IPS-18a (cell line): ENCODE data around the gene MYOM3.
"Not testable (repeated sequence)": the region's sequence is repeated elsewhere in the genome, so short reads cannot be mapped to it uniquely, and the experiment has no call there.

ENCODE experiments used
- H3K27ac ChIP-seq: one replicate; pipeline ENCODE4 v1.5.1; 2013; ENCODE audit warnings: low read length
- H3K27me3 ChIP-seq: one replicate; pipeline ENCODE4 v1.6.1; 2013; ENCODE audit warnings: mild to moderate bottlenecking, low read length; ENCODE audit not compliant: control insufficient read depth, insufficient read depth
- H3K36me3 ChIP-seq: one replicate; pipeline ENCODE4 v1.6.1; 2013; ENCODE audit warnings: low read depth, low read length; ENCODE audit not compliant: control insufficient read depth
- H3K4me1 ChIP-seq: one replicate; pipeline ENCODE4 v1.6.1; 2013; ENCODE audit warnings: low read depth, low read length; ENCODE audit not compliant: control insufficient read depth
- H3K4me3 ChIP-seq: one replicate; pipeline ENCODE4 v1.5.1; 2013; ENCODE audit warnings: low read length
- H3K9ac ChIP-seq: one replicate; pipeline ENCODE4 v1.6.1; 2013; ENCODE audit warnings: mild to moderate bottlenecking, low read length, moderate library complexity
- H3K9me3 ChIP-seq: one replicate; pipeline ENCODE4 v1.6.1; 2013; ENCODE audit warnings: low read depth, low read length; ENCODE audit not compliant: control insufficient read depth

Gene MYOM3

DNA sequence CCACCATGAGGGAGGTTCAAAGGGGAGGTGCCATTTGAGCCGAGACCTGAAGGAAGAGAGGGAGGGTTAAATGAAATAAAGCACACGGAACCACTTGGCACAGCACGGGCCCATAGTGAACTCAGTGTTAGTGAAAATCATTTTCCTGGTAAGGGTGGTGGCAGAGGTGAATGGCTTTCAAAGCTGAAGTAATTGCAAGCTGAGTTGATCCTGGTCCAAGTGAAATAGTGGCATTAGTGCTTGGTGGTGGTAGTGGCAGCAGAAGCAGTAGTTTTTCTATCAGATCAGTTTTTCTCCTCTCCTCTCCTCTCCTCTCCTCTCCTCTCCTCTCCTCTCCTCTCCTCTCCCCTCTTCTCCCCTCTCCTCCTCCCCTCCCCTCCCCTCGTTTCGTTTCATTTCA lies 101.3 kb downstream of the MYOM3 start:
- H3K36me3 ChIP-seq: no peaks in the 10 kb centered on the region
- no peak overlapping the region for H3K9ac ChIP-seq
- H3K9me3 ChIP-seq: no peaks in the 10 kb centered on the region
- no peak overlapping the region for H3K4me3 ChIP-seq
- no peaks in the 10 kb centered on the region for H3K27me3 ChIP-seq
- H3K4me1 ChIP-seq: no peaks in the 10 kb centered on the region
- no peak overlapping the region for H3K27ac ChIP-seq

- H3K4me1 ChIP-seq: peaks cover under 1% of the 10 kb centered on the region
- no peaks in the 10 kb centered on the region for H3K36me3 ChIP-seq
- no peaks in the 10 kb centered on the region for H3K9me3 ChIP-seq
- no peak overlapping the region for H3K9ac ChIP-seq
- H3K4me3 ChIP-seq: no peak overlapping the region
- H3K27ac ChIP-seq: no peak overlapping the region
- H3K27me3 ChIP-seq: no peaks in the 10 kb centered on the region
These were observed 102.5 kb downstream of the MYOM3 start for GRCh38 chr1:24009406-24009805.

GRCh38 chr1:24008574-24009184 lies 103.3 kb downstream of the MYOM3 start:
- H3K4me1 ChIP-seq, H3K4me3 ChIP-seq, H3K9me3 ChIP-seq, H3K27me3 ChIP-seq, H3K36me3 ChIP-seq, H3K9ac ChIP-seq, H3K27ac ChIP-seq: not testable (repeated sequence)

DNA sequence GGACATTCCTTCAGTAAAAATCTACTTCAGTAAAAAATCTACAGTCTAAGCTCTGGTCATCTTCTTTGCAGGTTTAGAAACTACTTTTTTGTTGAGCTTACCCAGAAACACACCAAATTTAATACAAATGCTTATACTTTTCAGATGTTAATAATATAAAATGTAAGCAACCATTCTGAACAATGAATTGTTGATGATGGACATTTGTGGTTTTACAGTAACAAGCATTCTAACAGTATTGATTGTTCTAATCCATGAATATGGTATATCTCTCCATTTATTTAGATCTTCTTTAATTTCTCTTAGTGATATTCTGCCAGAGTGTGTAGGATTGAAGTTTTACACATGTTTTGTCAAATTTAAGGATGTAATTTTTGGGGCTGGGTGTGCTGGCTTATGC lies 104.9 kb downstream of the MYOM3 start:
- Histone ChIP-seq H3K27me3 (no peaks in the 10 kb centered on the region), H3K4me3 (no peak overlapping the region), H3K4me1 (peaks cover 17% of the 10 kb centered on the region), H3K27ac (no peak overlapping the region), H3K9me3 (no peaks in the 10 kb centered on the region), H3K36me3 (no peaks in the 10 kb centered on the region), H3K9ac (no peak overlapping the region)
